ENCODE data around the gene FAF2.

DNA sequence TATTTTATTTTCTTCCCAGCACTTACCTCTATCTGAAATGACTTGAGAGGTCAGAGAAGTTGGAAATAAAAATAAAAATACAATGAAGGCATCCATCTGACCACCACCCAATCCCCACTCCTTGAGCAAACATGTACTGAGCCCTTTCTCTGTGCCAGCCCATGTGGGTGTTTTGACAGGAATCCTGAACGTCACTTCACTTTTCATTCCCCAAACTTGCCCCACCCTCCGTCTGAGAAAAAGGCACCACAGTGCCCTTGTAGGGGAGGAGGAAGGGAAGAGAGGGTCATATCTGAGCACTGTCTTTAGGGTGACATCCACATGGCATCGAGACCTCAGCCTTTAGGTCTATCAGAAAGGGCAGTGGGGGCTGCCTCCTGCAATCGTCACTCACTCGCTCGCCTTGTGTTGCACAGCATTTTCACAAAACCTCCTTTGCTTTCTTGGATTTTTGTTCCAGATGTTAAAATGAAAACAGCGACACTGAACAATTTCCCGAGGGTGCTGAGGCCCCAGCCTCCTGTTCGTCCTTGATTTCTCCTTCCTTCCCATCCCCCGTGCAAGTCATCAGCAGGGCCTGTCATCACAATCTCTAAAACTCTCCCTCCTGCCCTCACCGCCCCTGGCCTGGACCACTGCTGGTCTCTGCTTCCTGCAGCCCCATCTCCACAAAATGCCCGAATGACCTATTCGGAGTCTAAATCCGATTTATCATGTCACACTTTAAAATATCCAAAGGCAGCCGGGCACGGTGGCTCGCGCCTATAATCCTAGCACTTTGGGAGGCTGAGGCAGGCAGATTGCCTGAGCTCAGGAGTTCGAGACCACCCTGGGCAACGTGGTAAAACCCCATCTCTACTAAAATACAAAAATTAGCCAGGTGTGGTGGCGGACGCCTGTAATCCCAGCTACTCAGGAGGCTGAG, 46.6 kb upstream of the FAF2 start:
- no peak for TF ChIP-seq CTCF (IDR thresholded peaks at IDR 0.05)
- TF ChIP-seq EZH2 (IDR thresholded peaks at IDR 0.05): no peak
- no peak for TF ChIP-seq EZH2phosphoT487 (IDR thresholded peaks at IDR 0.05)

Measured in neural progenitor cell (in vitro differentiated cells).